Measurements from ENCODE around the gene GIMAP5.

The GIMAP5 gene

DNA sequence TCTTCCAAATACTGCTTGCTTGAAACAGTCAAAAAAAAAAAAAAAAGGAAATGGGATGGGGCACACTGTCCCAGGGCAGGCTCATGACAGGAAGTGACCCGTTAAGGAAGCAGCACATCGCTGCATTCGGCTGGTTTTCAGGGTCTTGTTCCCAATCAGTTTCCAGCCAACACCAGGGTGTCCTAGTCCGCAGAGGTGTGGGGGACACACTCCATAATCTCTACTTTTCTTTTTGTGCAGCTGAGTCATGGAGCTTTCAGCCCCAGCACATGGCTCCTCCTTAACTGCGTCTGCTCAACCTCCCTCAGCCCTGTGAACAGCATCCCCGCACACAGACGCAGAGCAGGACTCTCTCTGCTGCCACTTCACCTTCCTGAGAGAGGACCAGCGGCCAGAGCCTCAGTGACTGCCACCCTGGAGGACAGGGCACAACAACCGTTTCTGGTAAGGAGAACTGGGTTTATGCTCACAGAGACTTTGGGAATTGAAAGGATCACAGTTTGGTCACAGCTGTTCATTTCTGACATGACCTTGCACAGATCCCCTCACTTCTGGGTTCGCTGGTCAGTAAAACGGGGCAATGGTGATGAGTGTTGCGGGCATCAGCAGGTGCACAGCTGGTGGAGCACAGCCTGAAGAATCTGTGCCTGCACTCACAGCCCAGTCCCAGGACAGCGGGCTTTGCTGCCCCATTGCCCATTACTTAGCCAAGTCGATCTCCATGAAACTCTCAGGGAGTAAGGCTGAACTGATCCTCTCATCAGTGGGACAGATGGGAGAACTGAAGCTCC, at the start of gene GIMAP5:
GIMAP5 (plus strand) TSS at position 154 of the 791 bp plus-strand sequence. CDS start 3,467 bp downstream, outside the sequence.
- Histone ChIP-seq H3K4me3 (no peak within 1 kb of the TSS), H3K36me3 (replicated peaks) (no peaks in the 10 kb centered on the region), H3K27me3 (ENCODE audit: low read depth) (peaks cover 8% of the 10 kb centered on the region; the same call in 1 of the 2 replicates), H3K9me3 (no peaks in the 10 kb centered on the region), H3K4me1 (peaks cover 5% of the 10 kb centered on the region)
- in situ Hi-C loops (cut with MboI; ENCODE audit: low sequenced_read_pairs): no loop called here
- no peak for DNase-seq (ENCODE audit: low spot score in 2 of 2)

DNA sequence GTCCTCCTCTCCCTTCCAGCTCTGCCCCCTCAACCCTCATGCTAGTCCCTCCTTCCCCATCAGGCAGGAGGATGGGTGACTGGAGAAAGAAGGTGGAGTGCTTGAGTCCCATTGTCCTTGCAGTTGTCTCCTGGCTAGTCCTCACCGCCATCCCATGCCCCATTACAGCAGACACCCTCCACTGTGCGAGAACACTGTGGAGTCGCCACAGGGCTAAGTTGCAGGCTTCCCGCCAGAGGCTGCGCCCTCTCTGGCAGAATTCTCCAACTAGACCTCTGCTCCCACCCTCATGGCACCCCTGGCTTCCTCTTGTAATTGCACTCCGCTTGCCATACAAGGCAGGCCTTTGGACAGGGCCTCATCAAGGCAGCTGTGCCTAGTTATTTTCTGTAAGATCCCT, 48.6 kb upstream of the GIMAP5 start:
- DNase-seq (ENCODE audit: low spot score in 2 of 2): no peak
- Histone ChIP-seq H3K36me3 (replicated peaks) (no peaks in the 10 kb centered on the region), H3K9me3 (no peaks in the 10 kb centered on the region), H3K4me3 (no peak overlapping the region), H3K4me1 (no peaks in the 10 kb centered on the region), H3K27me3 (ENCODE audit: low read depth) (0 out of 2 replicates have a peak, but pooled peaks cover 3% of the 10 kb centered on the region)
- in situ Hi-C loops (cut with MboI; ENCODE audit: low sequenced_read_pairs): no loop called here

DNA sequence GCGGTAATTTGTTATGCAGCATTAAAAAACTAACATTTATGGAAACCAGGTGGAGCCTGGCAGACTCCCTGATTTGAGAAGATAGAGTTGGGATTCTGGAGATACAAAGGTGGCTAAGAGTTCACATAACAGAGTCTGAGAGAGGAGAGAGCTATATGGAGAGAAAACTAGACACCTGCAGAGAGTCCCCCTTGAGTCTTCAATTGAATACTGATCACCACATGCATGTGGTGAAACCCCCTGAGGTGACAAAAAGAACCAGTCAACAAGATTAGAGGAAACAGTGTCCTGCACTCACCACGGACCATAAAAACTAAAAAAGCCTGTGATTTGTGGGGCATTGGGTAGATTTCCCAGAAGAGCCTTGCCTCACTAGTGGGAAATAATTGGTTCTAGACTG, 41.6 kb upstream of the GIMAP5 start:
- 0 out of 2 replicates have a peak, but pooled peaks cover 3% of the 10 kb centered on the region for H3K27me3 ChIP-seq (ENCODE audit: low read depth)
- in situ Hi-C loops (cut with MboI; ENCODE audit: low sequenced_read_pairs): no loop called here
- H3K36me3 ChIP-seq (replicated peaks): no peaks in the 10 kb centered on the region
- no peaks in the 10 kb centered on the region for H3K9me3 ChIP-seq
- DNase-seq (ENCODE audit: low spot score in 2 of 2): no peak
- no peaks in the 10 kb centered on the region for H3K4me1 ChIP-seq
- H3K4me3 ChIP-seq: no peak overlapping the region

DNA sequence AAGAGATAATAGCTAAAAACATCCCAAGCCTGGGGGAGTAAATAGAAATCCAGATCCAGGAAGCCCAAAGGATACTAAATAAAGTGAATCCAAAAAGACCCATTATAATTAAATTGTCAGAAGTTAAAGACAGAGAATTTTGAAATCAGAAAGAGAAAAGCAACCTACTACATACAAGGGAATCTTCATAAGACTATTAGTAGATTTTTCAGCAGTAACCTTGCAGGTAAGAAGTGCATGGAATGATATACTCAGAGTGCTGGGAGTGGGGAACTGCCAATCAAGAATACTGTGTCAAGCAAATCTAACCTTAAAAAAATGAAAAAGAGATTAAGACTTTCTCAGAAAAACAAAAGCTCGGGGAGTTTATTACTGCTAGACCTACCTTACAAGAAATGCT, 34.0 kb upstream of the GIMAP5 start:
- no peak for DNase-seq (ENCODE audit: low spot score in 2 of 2)
- Histone ChIP-seq H3K4me3 (no peak overlapping the region), H3K9me3 (no peaks in the 10 kb centered on the region), H3K36me3 (replicated peaks) (no peaks in the 10 kb centered on the region), H3K4me1 (no peaks in the 10 kb centered on the region), H3K27me3 (ENCODE audit: low read depth) (no peaks in the 10 kb centered on the region)
- in situ Hi-C loops (cut with MboI; ENCODE audit: low sequenced_read_pairs): no loop called here

DNA sequence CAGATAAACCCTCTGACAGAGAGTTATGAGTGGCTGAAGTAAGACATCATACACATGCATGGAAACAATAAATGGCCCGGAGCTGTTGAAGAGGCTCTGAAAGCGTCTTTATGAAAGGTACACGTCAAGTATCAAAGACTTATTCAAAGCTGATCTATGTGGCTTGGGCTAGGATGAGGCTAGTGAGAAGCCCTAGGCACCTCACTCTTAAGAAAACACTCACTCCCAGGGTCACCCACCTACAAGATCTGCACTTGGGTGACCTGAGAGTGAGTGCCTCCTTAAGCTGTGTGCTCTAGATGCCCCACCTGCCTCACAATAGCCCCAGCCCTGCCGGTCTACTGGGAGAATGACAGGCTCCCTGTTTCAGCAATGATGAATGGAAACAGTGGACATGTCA, 21.9 kb upstream of the GIMAP5 start:
- Histone ChIP-seq H3K9me3 (no peaks in the 10 kb centered on the region), H3K4me1 (no peaks in the 10 kb centered on the region), H3K27me3 (ENCODE audit: low read depth) (no peaks in the 10 kb centered on the region), H3K4me3 (no peak overlapping the region), H3K36me3 (replicated peaks) (no peaks in the 10 kb centered on the region)
- in situ Hi-C loops (cut with MboI; ENCODE audit: low sequenced_read_pairs): no loop called here
- no peak for DNase-seq (ENCODE audit: low spot score in 2 of 2)

DNA sequence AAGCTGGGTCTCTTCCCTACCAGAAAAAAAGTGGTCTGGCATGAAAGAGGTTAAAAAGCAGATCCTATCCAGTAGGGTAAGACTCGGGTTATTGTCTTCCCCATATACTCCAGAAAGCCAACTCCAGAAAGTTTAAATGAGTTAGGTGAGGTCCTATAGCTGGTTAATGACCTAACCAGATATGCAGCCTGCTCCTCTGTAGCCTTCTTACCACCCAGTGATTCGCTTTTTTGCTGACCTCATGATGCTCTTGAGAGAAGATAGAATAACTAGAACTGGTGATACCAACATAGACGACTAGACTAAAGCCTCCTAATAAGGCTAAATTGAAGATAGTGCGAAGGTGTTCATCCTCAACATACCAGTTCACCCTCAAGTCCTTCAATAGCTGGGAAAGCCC, 21.5 kb upstream of the GIMAP5 start:
- Histone ChIP-seq H3K4me3 (no peak overlapping the region), H3K27me3 (ENCODE audit: low read depth) (no peaks in the 10 kb centered on the region), H3K9me3 (no peaks in the 10 kb centered on the region), H3K4me1 (no peaks in the 10 kb centered on the region), H3K36me3 (replicated peaks) (no peaks in the 10 kb centered on the region)
- in situ Hi-C loops (cut with MboI; ENCODE audit: low sequenced_read_pairs): no loop called here
- no peak for DNase-seq (ENCODE audit: low spot score in 2 of 2)

DNA sequence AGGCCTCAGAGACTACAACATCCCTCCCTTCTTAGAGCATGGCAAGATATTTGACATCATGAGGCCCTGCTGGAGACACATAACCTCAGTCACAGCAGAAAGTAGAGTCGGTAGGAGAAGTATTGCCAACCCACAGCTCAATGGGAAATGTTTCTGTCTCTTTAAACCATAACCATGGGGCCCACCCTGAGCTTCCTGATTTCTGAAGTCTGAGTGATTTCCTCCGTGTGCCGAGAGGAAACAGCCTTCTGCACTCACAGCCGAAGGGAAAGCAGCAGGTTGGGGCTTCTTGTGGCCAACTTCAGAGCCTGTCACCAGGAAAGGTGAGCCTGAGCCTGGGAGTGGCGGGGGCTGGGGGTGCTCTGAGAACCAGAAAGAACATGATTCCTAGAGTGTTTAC, 20.9 kb upstream of the GIMAP5 start, which contains the start of gene GIMAP1:
GIMAP1 (plus strand) TSS at position 246 of the 400 bp plus-strand sequence. CDS start 2,435 bp downstream, outside the sequence.
- Histone ChIP-seq H3K4me3 (no peak within 1 kb of the TSS), H3K4me1 (no peaks in the 10 kb centered on the region), H3K27me3 (ENCODE audit: low read depth) (no peaks in the 10 kb centered on the region), H3K36me3 (replicated peaks) (no peaks in the 10 kb centered on the region), H3K9me3 (no peaks in the 10 kb centered on the region)
- no peak for DNase-seq (ENCODE audit: low spot score in 2 of 2)
- in situ Hi-C loops (cut with MboI; ENCODE audit: low sequenced_read_pairs): no loop called here

DNA sequence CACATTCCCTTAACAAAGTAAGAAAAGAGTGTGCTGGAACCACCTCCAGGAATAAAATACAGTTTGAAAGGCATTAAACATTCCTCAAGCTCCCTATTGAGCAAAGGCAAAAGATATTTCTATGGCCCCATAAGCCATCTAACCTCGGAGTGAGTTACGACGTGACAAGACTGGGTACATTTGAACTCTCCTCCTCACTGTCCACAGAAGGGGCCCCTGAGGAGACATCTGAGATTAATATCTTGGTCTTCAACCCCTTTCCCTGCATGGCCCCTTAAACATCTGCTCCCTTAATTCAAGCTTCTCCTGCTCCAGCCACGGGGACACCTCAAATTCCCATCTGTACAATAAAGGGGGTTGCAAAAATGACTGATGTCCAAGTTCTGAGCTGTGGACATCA, 20.3 kb upstream of the GIMAP5 start:
- Histone ChIP-seq H3K4me1 (no peaks in the 10 kb centered on the region), H3K36me3 (replicated peaks) (no peaks in the 10 kb centered on the region), H3K4me3 (no peak overlapping the region), H3K27me3 (ENCODE audit: low read depth) (no peaks in the 10 kb centered on the region), H3K9me3 (no peaks in the 10 kb centered on the region)
- in situ Hi-C loops (cut with MboI; ENCODE audit: low sequenced_read_pairs): no loop called here
- DNase-seq (ENCODE audit: low spot score in 2 of 2): no peak

DNA sequence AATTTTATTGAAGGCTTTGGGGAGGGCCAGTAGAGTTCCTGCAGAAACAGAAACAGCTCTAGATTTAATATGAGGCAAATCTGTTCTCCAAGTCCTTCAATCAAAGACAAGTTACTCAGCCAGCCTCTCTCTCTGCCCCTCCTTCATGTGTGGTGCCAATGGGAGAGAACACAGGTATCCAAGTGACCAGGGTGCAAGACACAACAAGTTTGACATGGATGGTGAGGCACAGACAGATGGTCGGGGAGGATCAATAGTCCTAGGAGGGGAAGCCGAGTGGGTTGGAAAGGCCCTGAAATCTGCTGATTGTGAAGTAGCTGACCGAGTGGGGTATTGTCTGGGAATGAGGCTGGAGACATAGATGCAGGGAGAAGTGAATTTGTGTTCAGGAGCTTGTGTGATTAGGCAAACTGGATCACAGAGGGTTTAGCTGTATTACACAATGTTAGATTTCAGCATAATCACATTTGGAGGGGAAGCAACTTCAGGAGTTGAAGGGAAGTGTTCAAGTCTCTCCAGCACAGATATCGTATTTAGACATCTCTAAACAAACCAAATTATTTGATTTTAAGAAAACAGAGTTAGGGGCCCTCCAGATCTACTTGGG, 19.3 kb upstream of the GIMAP5 start:
- Histone ChIP-seq H3K4me3 (no peak overlapping the region), H3K36me3 (replicated peaks) (no peaks in the 10 kb centered on the region), H3K9me3 (no peaks in the 10 kb centered on the region), H3K27me3 (ENCODE audit: low read depth) (no peaks in the 10 kb centered on the region), H3K4me1 (no peaks in the 10 kb centered on the region)
- in situ Hi-C loops (cut with MboI; ENCODE audit: low sequenced_read_pairs): no loop called here
- DNase-seq (ENCODE audit: low spot score in 2 of 2): no peak

DNA sequence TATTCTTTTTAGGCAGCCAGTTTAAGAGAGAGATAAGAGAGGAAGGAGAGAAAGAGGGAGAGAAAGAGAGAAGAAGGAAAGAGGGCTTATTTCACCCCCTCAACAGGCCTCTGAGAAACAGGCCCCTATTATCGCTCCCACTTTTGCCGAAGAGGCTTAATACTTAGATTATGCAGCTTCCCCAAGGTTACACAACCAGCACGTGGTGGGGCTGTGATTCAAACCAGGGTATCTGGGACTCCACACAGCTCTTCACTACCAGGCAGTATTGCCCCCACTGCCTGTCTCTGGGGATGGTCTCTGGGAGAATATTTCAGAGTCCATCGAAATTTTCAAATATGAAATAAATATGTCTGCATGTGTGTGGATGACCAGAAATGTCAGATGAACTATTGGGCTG, 17.8 kb upstream of the GIMAP5 start:
- no peak for DNase-seq (ENCODE audit: low spot score in 2 of 2)
- H3K36me3 ChIP-seq (replicated peaks): no peaks in the 10 kb centered on the region
- no peaks in the 10 kb centered on the region for H3K27me3 ChIP-seq (ENCODE audit: low read depth)
- no peaks in the 10 kb centered on the region for H3K9me3 ChIP-seq
- in situ Hi-C loops (cut with MboI; ENCODE audit: low sequenced_read_pairs): no loop called here
- no peak overlapping the region for H3K4me3 ChIP-seq
- no peaks in the 10 kb centered on the region for H3K4me1 ChIP-seq

DNA sequence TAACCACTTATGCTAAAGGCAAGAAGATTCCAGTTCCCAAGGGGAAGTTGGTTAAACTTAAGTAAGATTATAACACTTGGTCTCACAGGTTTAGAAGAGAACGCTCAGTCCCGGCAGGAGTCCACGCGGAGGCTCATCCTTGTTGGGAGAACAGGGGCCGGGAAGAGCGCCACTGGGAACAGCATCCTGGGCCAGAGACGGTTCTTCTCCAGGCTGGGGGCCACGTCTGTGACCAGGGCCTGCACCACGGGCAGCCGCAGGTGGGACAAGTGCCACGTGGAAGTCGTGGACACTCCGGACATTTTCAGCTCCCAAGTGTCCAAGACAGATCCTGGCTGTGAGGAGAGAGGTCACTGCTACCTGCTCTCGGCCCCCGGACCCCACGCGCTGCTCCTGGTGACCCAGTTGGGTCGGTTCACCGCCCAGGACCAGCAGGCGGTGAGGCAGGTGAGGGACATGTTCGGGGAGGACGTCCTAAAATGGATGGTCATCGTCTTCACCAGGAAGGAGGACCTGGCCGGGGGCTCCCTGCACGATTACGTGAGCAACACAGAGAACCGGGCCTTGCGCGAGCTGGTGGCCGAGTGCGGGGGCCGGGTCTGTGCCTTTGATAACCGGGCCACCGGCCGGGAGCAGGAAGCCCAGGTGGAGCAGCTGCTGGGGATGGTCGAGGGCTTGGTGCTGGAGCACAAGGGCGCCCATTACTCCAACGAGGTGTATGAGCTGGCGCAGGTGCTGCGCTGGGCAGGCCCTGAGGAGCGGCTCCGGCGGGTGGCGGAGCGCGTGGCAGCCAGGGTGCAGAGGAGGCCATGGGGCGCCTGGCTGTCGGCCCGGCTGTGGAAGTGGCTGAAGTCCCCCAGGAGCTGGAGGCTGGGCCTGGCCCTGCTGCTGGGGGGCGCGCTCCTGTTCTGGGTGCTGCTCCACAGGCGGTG, 17.0 kb upstream of the GIMAP5 start:
- Histone ChIP-seq H3K27me3 (ENCODE audit: low read depth) (no peaks in the 10 kb centered on the region), H3K36me3 (replicated peaks) (no peaks in the 10 kb centered on the region), H3K9me3 (no peaks in the 10 kb centered on the region), H3K4me3 (no peak overlapping the region), H3K4me1 (no peaks in the 10 kb centered on the region)
- DNase-seq (ENCODE audit: low spot score in 2 of 2): no peak
- in situ Hi-C loops (cut with MboI; ENCODE audit: low sequenced_read_pairs): no loop called here

DNA sequence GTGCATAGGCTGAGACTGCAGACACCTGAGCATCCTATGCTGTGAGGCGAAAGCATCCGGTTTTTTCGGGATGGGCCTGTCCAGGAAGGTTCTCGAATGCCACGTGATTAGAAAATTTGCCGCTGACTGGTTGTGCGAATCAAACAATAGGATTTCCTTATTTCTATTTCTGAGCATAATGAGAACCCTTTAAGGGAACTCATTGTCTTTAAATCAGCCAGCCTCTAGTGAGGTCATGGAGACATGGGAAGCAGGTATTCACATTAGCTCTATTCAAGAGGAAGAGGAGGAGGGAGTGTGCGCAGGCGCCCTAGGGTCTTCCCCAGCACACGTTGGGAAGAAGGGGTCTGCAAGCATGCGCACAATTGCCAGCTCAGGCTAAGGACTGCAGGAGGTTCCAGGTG, 15.2 kb upstream of the GIMAP5 start:
- Histone ChIP-seq H3K4me3 (no peak overlapping the region), H3K9me3 (no peaks in the 10 kb centered on the region), H3K36me3 (replicated peaks) (no peaks in the 10 kb centered on the region), H3K27me3 (ENCODE audit: low read depth) (no peaks in the 10 kb centered on the region), H3K4me1 (no peaks in the 10 kb centered on the region)
- no peak for DNase-seq (ENCODE audit: low spot score in 2 of 2)
- in situ Hi-C loops (cut with MboI; ENCODE audit: low sequenced_read_pairs): no loop called here

DNA sequence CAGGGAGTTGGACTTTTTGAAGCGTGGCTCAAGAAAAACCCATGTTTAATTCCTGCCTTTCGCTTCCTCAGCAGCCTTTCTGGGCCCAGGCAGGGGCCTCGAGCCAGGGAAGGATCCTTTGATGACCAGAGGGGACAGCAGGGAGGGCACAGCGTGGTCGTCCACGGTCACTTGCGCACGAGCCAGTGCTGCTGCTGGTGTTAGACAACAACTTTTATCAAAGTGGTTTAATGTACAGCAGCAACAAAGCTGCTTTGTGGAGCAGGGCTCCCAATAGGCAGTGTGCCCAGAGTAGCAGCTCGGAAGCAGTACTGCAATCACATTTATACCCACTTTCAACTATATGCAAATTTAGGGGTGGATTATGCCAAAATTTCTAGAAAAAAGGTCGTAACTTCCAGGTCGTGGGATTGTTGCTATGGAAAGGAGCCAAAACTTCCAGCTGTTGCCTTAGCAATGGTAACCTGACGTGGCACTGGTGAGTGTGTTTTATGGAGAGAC, 14.7 kb upstream of the GIMAP5 start:
- H3K4me3 ChIP-seq: no peak overlapping the region
- no peaks in the 10 kb centered on the region for H3K9me3 ChIP-seq
- H3K36me3 ChIP-seq (replicated peaks): no peaks in the 10 kb centered on the region
- in situ Hi-C loops (cut with MboI; ENCODE audit: low sequenced_read_pairs): no loop called here
- H3K4me1 ChIP-seq: no peaks in the 10 kb centered on the region
- DNase-seq (ENCODE audit: low spot score in 2 of 2): no peak
- H3K27me3 ChIP-seq (ENCODE audit: low read depth): no peaks in the 10 kb centered on the region
